ENCODE measurements around the gene PAIP2. TPM values are rescaled to one million over a fixed set of nuclear protein-coding genes. Genes with fewer than 3 reads are reported as not detected.

Gene PAIP2, protein sequence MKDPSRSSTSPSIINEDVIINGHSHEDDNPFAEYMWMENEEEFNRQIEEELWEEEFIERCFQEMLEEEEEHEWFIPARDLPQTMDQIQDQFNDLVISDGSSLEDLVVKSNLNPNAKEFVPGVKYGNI
- 100 to 1,000 TPM; 108 to 118 TPM for total RNA-seq

GRCh38 chr5:139341689-139342422 lies at the start of gene PAIP2:
PAIP2 (plus strand) TSS chr5:139341854; CDS start chr5:139363785, 21,931 bp downstream.
- DNase-seq = peak; percentile 97
- peaks cover 29% of the 10 kb centered on the region for H3K4me1 Mint-ChIP-seq
- H3K36me3 Mint-ChIP-seq = peaks cover 13% of the 10 kb centered on the region
- POLR2A ChIA-PET = interaction anchor here (0.6 to 3.4 kb wide), 29 partner anchors 9 to 989 kb away, joined by 3 to 105 read pairs (median 4); partner anchors contain the start of genes EGR1, HSPA9, MATR3 and MZB1
- H3K27ac Mint-ChIP-seq = peak within 1 kb of the TSS; percentile 100
- H3K9me3 Mint-ChIP-seq = no peaks in the 10 kb centered on the region
- no peaks in the 10 kb centered on the region for H3K27me3 Mint-ChIP-seq
- peak within 1 kb of the TSS; percentile 100 for H3K4me3 Mint-ChIP-seq
- peak; percentile 88 for ATAC-seq (ENCODE audit: low read depth)

- Mint-ChIP-seq H3K27ac (peak overlapping the region; percentile 96), H3K4me3 (peak overlapping the region; percentile 94), H3K36me3 (peaks cover 9% of the 10 kb centered on the region), H3K9me3 (no peaks in the 10 kb centered on the region), H3K27me3 (no peaks in the 10 kb centered on the region), H3K4me1 (peaks cover 26% of the 10 kb centered on the region)
- POLR2A ChIA-PET = interaction anchor here (0.6 to 2.5 kb wide), 18 partner anchors 10 to 829 kb away, joined by 3 to 52 read pairs (median 4); partner anchors contain the start of genes EGR1, ETF1, MZB1 and PAIP2
- ATAC-seq (ENCODE audit: low read depth) (no peak), DNase-seq (no peak)
Measured at GRCh38 chr5:139293202-139293506, 48.5 kb upstream of the PAIP2 start.

DNA sequence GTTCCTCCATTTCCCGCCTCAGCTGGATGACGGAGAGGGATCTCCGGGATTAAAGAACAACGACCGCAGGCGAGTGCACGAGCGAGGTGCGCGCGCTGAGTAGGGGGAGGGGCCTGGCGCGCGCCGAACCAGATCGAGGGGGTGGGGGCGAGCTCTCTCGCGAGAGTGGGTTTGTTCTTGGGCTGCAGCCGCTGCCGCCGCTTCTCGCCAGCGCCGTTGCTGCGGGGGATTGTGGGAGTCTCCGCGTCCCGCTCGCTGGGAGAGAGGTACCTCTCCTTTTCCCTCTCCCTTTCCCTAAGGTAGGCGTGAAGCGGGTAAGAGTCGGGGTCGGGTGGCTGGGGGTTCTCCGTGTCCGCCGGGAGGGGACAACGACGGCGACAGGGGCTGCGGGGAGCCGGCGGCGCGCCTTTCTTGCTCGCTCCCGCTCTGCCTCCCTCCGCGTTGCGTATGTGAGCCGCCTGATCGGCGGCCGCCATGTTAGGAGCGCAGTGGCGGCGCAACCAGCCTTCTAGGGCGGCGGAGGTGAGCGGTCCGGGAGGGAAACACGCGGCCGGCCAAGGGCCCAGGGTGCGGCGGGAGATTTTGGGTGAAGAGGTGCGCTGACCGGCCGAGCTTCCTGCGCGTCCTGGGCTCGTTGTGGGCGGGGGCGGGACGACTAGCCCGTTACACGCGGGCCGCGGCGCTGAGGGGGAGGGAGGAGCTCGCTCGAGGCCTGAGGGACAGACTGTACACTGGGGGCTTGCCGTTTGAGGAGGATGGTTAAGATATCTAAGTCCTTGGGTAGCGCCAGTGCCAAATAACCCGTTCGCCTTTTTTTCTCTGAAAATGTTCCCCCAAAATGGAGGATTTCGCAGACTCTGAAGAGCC lies 47.9 kb upstream of the PAIP2 start, which contains the start of gene MATR3:
Gene MATR3 (plus strand): TSS at position 234 of the 867 bp plus-strand sequence. CDS start 13,676 bp downstream, outside the sequence.
- Mint-ChIP-seq H3K9me3 (no peaks in the 10 kb centered on the region), H3K4me3 (peak within 1 kb of the TSS; percentile 94), H3K4me1 (peaks cover 32% of the 10 kb centered on the region), H3K27ac (peak within 1 kb of the TSS; percentile 96), H3K36me3 (peaks cover 13% of the 10 kb centered on the region), H3K27me3 (no peaks in the 10 kb centered on the region)
- peak; percentile 85 for ATAC-seq (ENCODE audit: low read depth)
- POLR2A ChIA-PET = interaction anchor here (0.5 to 2.5 kb wide), 28 partner anchors 10 to 829 kb away, joined by 3 to 52 read pairs (median 4); partner anchors contain the start of genes EGR1, ETF1, MZB1 and PAIP2
- peak; percentile 92 for DNase-seq

DNA sequence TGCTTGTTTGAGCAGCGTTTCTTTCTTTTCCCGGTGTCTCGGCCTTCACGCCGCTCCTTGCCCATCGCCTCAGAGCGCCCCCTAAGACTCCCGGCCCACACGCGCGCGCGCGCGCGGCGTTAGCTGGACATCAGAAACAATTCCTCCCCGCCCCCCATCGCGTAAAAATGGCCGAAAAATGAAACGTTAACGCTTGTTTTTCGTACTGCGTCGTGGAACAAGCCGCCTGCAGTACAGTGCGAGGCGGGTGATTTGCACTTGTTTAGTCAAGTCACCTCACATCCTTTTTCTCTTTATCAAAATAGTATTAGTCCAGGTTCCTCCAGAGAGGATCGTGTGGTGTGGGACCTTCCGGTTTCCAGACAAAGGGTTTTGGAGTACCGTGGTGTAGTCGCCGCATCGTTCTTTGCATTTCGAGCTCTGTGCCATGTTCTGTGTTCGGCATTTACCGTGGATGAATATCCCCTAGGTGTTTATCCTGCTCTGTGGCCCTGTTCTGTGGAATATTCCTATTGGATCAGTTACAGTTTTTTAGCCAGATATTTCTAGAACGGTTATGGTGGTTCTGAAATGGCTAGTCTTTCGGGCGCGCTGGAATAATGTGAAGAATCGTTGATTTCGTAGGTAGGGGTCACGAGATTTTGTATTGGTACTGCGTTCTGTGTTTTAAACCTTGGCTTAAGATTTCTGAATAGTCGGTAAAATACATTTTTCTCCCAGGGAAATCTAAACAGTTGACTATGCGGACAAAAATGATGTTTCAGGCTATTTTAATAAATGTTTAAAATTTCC lies 47.1 kb upstream of the PAIP2 start:
- POLR2A ChIA-PET = interaction anchor here (0.5 to 2.5 kb wide), 21 partner anchors 11 to 830 kb away, joined by 3 to 52 read pairs (median 4); partner anchors contain the start of genes EGR1, MZB1, PAIP2 and PROB1
- Mint-ChIP-seq H3K36me3 (peaks cover 14% of the 10 kb centered on the region), H3K9me3 (no peaks in the 10 kb centered on the region), H3K4me1 (peaks cover 40% of the 10 kb centered on the region), H3K4me3 (peak overlapping the region; percentile 94), H3K27ac (peak overlapping the region; percentile 96), H3K27me3 (no peaks in the 10 kb centered on the region)
- DNase-seq (peak; percentile 69), ATAC-seq (ENCODE audit: low read depth) (peak; percentile 9)

- Mint-ChIP-seq H3K4me1 (peaks cover 43% of the 10 kb centered on the region), H3K4me3 (peak overlapping the region; percentile 94), H3K27ac (peak overlapping the region; percentile 96), H3K36me3 (peaks cover 17% of the 10 kb centered on the region), H3K27me3 (no peaks in the 10 kb centered on the region), H3K9me3 (no peaks in the 10 kb centered on the region)
- POLR2A ChIA-PET = interaction anchor here (0.7 to 2.5 kb wide), 3 partner anchors 11 to 46 kb away, joined by 3 to 33 read pairs (median 23); partner anchors contain the start of gene PAIP2
- ATAC-seq (ENCODE audit: low read depth) = no peak
- DNase-seq = no peak
Measured at GRCh38 chr5:139295346-139296057, 46.2 kb upstream of the PAIP2 start.

DNA sequence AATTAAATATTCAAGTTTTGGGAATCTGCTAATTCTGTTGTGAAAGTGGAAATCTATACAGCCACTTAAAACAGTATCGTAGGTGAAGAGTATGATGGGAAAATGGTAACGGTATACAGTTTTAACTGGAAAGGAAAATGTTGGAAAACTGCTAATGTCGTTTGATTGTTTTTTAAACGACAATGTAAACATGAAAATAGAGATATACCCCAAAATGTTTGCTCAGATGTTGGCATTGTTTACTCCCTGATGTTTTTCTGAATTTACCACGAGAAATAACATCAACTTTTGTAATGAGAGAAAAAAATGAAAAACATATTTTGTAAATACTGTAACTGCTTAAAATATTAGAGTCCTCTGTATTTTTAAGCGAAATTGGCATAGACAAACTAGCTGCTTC lies 45.5 kb upstream of the PAIP2 start:
- ATAC-seq (ENCODE audit: low read depth) (no peak), DNase-seq (no peak)
- Mint-ChIP-seq H3K36me3 (peaks cover 17% of the 10 kb centered on the region), H3K4me3 (peak overlapping the region; percentile 32), H3K9me3 (no peaks in the 10 kb centered on the region), H3K27ac (no peak overlapping the region), H3K27me3 (no peaks in the 10 kb centered on the region), H3K4me1 (peaks cover 43% of the 10 kb centered on the region)
- POLR2A ChIA-PET = no interaction called here

DNA sequence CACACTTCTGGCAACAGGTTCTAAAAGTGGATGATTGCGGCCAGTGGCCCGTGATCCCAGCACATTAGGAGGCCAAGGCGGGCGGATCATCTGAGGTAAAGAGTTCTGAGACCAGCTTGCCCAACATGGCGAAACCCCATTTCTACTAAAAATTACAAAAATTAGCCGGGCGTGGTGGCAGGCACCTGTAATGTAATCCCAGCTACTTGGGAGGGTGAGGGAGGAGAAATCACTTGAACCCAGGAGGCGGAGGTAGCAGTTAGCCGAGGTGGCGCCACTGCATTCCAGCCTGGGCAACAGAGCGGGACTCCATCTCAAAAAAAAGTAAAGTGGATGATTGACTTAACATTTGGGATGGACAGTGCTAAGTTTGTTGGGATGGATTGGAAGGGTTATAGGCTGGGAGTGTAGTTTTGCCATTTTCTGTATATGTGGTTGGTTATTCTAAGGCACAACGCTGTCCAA lies 44.8 kb upstream of the PAIP2 start:
- Mint-ChIP-seq H3K4me1 (peaks cover 48% of the 10 kb centered on the region), H3K27ac (peak overlapping the region; percentile 52), H3K36me3 (peaks cover 17% of the 10 kb centered on the region), H3K9me3 (no peaks in the 10 kb centered on the region), H3K4me3 (peak overlapping the region; percentile 32), H3K27me3 (no peaks in the 10 kb centered on the region)
- POLR2A ChIA-PET = no interaction called here
- DNase-seq = no peak
- no peak for ATAC-seq (ENCODE audit: low read depth)

GRCh38 chr5:139297439-139298133 lies 44.1 kb upstream of the PAIP2 start:
- H3K36me3 Mint-ChIP-seq = peaks cover 17% of the 10 kb centered on the region
- peak overlapping the region; percentile 35 for H3K4me3 Mint-ChIP-seq
- no peaks in the 10 kb centered on the region for H3K27me3 Mint-ChIP-seq
- peaks cover 51% of the 10 kb centered on the region for H3K4me1 Mint-ChIP-seq
- POLR2A ChIA-PET = interaction anchor here (0.5 kb wide), 1 partner anchor 538 kb away, joined by 5 read pairs; no protein-coding TSS in a partner anchor
- no peak for DNase-seq
- H3K27ac Mint-ChIP-seq = peak overlapping the region; percentile 60
- no peak for ATAC-seq (ENCODE audit: low read depth)
- no peaks in the 10 kb centered on the region for H3K9me3 Mint-ChIP-seq

GRCh38 chr5:139298242-139298641 lies 43.4 kb upstream of the PAIP2 start:
- no peaks in the 10 kb centered on the region for H3K9me3 Mint-ChIP-seq
- ATAC-seq (ENCODE audit: low read depth) (no peak), DNase-seq (no peak)
- peak overlapping the region; percentile 35 for H3K4me3 Mint-ChIP-seq
- H3K27ac Mint-ChIP-seq = peak overlapping the region; percentile 74
- peaks cover 50% of the 10 kb centered on the region for H3K4me1 Mint-ChIP-seq
- peaks cover 17% of the 10 kb centered on the region for H3K36me3 Mint-ChIP-seq
- no peaks in the 10 kb centered on the region for H3K27me3 Mint-ChIP-seq
- POLR2A ChIA-PET = interaction anchor here (0.5 kb wide), 1 partner anchor 538 kb away, joined by 5 read pairs; no protein-coding TSS in a partner anchor

DNA sequence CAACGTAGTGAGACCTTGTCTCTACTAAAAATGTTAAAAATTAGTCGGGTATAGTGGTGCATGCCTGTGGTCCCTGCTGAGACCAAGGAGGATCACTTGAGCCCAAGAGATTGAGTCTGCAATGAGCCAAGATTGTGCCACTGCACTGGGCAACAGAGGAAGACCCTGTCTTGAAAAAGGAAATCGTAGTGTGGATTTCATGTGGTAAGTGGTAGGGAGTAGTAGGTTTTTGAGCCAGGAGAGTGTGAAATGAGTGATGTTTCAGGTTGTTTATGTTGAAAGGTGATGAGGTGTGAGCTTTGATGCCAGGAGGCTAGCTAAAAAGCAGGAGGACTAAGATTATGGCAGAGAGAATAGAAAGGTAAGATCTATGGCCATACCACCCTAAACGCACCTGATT lies 42.2 kb upstream of the PAIP2 start:
- DNase-seq = no peak
- Mint-ChIP-seq H3K27me3 (no peaks in the 10 kb centered on the region), H3K27ac (peak overlapping the region; percentile 74), H3K4me1 (peaks cover 51% of the 10 kb centered on the region), H3K36me3 (peaks cover 15% of the 10 kb centered on the region), H3K9me3 (no peaks in the 10 kb centered on the region), H3K4me3 (peak overlapping the region; percentile 26)
- peak; percentile 53 for ATAC-seq (ENCODE audit: low read depth)
- POLR2A ChIA-PET = interaction anchor here (0.8 to 1.4 kb wide), 4 partner anchors 9 to 97 kb away, joined by 3 to 5 read pairs (median 3); partner anchors contain the start of gene PAIP2

- POLR2A ChIA-PET = no interaction called here
- no peak overlapping the region for H3K4me3 Mint-ChIP-seq
Measured at GRCh38 chr5:139301808-139302499, 39.7 kb upstream of the PAIP2 start.

More at GRCh38 chr5:139301808-139302499, 39.7 kb upstream of the PAIP2 start:
- ATAC-seq (ENCODE audit: low read depth) (no peak), DNase-seq (no peak)
- H3K4me1 Mint-ChIP-seq = peaks cover 52% of the 10 kb centered on the region
- peaks cover 8% of the 10 kb centered on the region for H3K36me3 Mint-ChIP-seq
- no peak overlapping the region for H3K27ac Mint-ChIP-seq
- H3K27me3 Mint-ChIP-seq = no peaks in the 10 kb centered on the region
- H3K9me3 Mint-ChIP-seq = no peaks in the 10 kb centered on the region
